T-helper 22 cell (primary cell): ENCODE measurements around the gene RFC3.
"Not testable (repeated sequence)": the region's sequence is repeated elsewhere in the genome, so short reads cannot be mapped to it uniquely, and the experiment has no call there.

Experiments
- DNase-seq: peaks from one replicate; pipeline ENCODE4 v3.0.0-alpha.2; 2020; ENCODE audit warnings: low read depth

Gene RFC3

GRCh38 chr13:33817901-33818706 is at the start of gene RFC3:
Gene RFC3 (plus strand): TSS chr13:33818149. CDS start chr13:33818179, 30 bp downstream.
- DNase-seq, result peak; percentile 79

GRCh38 chr13:33771296-33771695 is 46.7 kb upstream of the RFC3 start:
- DNase-seq, result no peak

GRCh38 chr13:33773790-33774462 is 44.0 kb upstream of the RFC3 start:
- no peak for DNase-seq

GRCh38 chr13:33775339-33776108 is 42.4 kb upstream of the RFC3 start:
- DNase-seq, result no peak

- no peak for DNase-seq
These were observed 41.6 kb upstream of the RFC3 start for GRCh38 chr13:33776239-33776881.

- DNase-seq, result no peak
These were observed 35.3 kb upstream of the RFC3 start for GRCh38 chr13:33782631-33783030.

- DNase-seq, result not testable (repeated sequence)
These were observed 34.7 kb upstream of the RFC3 start for GRCh38 chr13:33783212-33783611.

- no peak for DNase-seq
These were observed 33.2 kb upstream of the RFC3 start for GRCh38 chr13:33784738-33785137.

GRCh38 chr13:33785384-33785783 is 32.6 kb upstream of the RFC3 start:
- no peak for DNase-seq

GRCh38 chr13:33787051-33787591 is 30.8 kb upstream of the RFC3 start:
- no peak for DNase-seq

- DNase-seq, result no peak
These were observed 28.8 kb upstream of the RFC3 start for GRCh38 chr13:33789066-33789606.

GRCh38 chr13:33789739-33790138 is 28.2 kb upstream of the RFC3 start:
- DNase-seq, result no peak

- no peak for DNase-seq
These were observed 24.2 kb upstream of the RFC3 start for GRCh38 chr13:33793726-33794125.

- DNase-seq, result no peak
These were observed 23.4 kb upstream of the RFC3 start for GRCh38 chr13:33794576-33794975.

GRCh38 chr13:33796095-33796494 is 21.9 kb upstream of the RFC3 start:
- DNase-seq, result no peak

GRCh38 chr13:33797622-33798021 is 20.3 kb upstream of the RFC3 start:
- no peak for DNase-seq

- no peak for DNase-seq
These were observed 19.9 kb upstream of the RFC3 start for GRCh38 chr13:33798023-33798422.

GRCh38 chr13:33799950-33800592 is 17.9 kb upstream of the RFC3 start:
- no peak for DNase-seq

- DNase-seq, result no peak
These were observed 17.2 kb upstream of the RFC3 start for GRCh38 chr13:33800646-33801186.

GRCh38 chr13:33806470-33807248 is 11.3 kb upstream of the RFC3 start:
- DNase-seq, result no peak
